Activated B cell treated with CpG ODN at 0.5 μM for 24 hours (primary cell): ENCODE measurements around the gene ZNF638. TPM values are rescaled to one million over a fixed set of nuclear protein-coding genes. Genes with fewer than 3 reads are reported as not detected.
"Not testable (repeated sequence)": the region's sequence is repeated elsewhere in the genome, so short reads cannot be mapped to it uniquely, and the experiment has no call there.

Experiments
- ATAC-seq: fragments of 200-7000 bp; cut with Tn5 transposase; one replicate; pipeline ENCODE4 v1.10.0; 2021; ENCODE audit warnings: low read depth, mild to moderate bottlenecking, moderate library complexity
- CTCF ChIA-PET: fragments of 350-600 bp; sonication (Branson Sonifier 250); formaldehyde crosslinking; loops from one replicate; lab custom pipeline; 2021; ENCODE audit warnings: antibody characterized with exemption; lab: Charles Lee
- POLR2A ChIA-PET: fragments of 350-600 bp; sonication (Branson Sonifier 250); formaldehyde crosslinking; loops from one replicate; lab custom pipeline; 2021; ENCODE audit warnings: antibody characterized with exemption; lab: Charles Lee
- DNase-seq: peaks from one replicate; pipeline ENCODE4 v3.0.0; 2022
- H3K27ac Mint-ChIP-seq: one replicate; pipeline ENCODE4 v1.8.0; 2020; ENCODE audit warnings: mixed read lengths
- H3K27me3 Mint-ChIP-seq: one replicate; pipeline ENCODE4 v1.8.0; 2021; ENCODE audit warnings: mixed read lengths
- H3K36me3 Mint-ChIP-seq: one replicate; pipeline ENCODE4 v1.8.0; 2021; ENCODE audit warnings: low read depth, mixed read lengths
- H3K4me1 Mint-ChIP-seq: one replicate; pipeline ENCODE4 v1.8.0; 2021; ENCODE audit warnings: mixed read lengths
- H3K4me3 Mint-ChIP-seq: one replicate; pipeline ENCODE4 v1.8.0; 2020; ENCODE audit warnings: mild to moderate bottlenecking, mixed read lengths
- H3K9me3 Mint-ChIP-seq: one replicate; pipeline ENCODE4 v1.8.0; 2020; ENCODE audit warnings: mixed read lengths
- CTCF ChIP-seq: fragments of 200-600 bp; IDR thresholded peaks from one replicate; pipeline ENCODE4 v1.8.0; 2022; ENCODE audit warnings: antibody characterized with exemption, mild to moderate bottlenecking
- intact Hi-C: fragments of 100-400 bp; cut with micrococcal nuclease; formaldehyde crosslinking; loops from one replicate; pipeline ENCODE4 v1.15.1; 2024
- total RNA-seq: library from RNA; stranded (reverse); gene quantifications from 2 replicates; pipeline ENCODE4 v1.2.3, GENCODE V29; 2022

ZNF638 gene
- total RNA-seq, 1 donor from 2014 or later = 152 TPM

GRCh38 chr2:71326968-71327367 is 4.6 kb upstream of the ZNF638 start:
- ChIA-PET CTCF (no interaction called here), POLR2A (no interaction called here)
- H3K4me1 Mint-ChIP-seq = peaks cover 3% of the 10 kb centered on the region
- peaks cover 5% of the 10 kb centered on the region for H3K9me3 Mint-ChIP-seq
- no peak for TF ChIP-seq CTCF
- intact Hi-C loops = no loop called here
- H3K36me3 Mint-ChIP-seq = peaks cover 13% of the 10 kb centered on the region
- H3K4me3 Mint-ChIP-seq = no peak overlapping the region
- no peak for ATAC-seq
- DNase-seq = no peak
- no peaks in the 10 kb centered on the region for H3K27me3 Mint-ChIP-seq
- no peak overlapping the region for H3K27ac Mint-ChIP-seq

GRCh38 chr2:71327916-71328315 is 3.7 kb upstream of the ZNF638 start:
- no peak overlapping the region for H3K4me3 Mint-ChIP-seq
- peaks cover 11% of the 10 kb centered on the region for H3K4me1 Mint-ChIP-seq
- POLR2A ChIA-PET = no interaction called here
- DNase-seq (no peak), ATAC-seq (no peak)
- CTCF ChIA-PET = interaction anchor here (1.0 kb wide), 1 partner anchor 28 kb away, joined by 4 read pairs; no protein-coding TSS in a partner anchor
- intact Hi-C loops = no loop called here
- H3K27me3 Mint-ChIP-seq = no peaks in the 10 kb centered on the region
- no peak overlapping the region for H3K27ac Mint-ChIP-seq
- TF ChIP-seq CTCF = no peak
- H3K36me3 Mint-ChIP-seq = peaks cover 11% of the 10 kb centered on the region
- no peaks in the 10 kb centered on the region for H3K9me3 Mint-ChIP-seq

GRCh38 chr2:71330155-71330554 is 1.4 kb upstream of the ZNF638 start:
- intact Hi-C loops = loop anchor here (5.0 kb wide), 2 partner anchors 1497 to 1902 kb away; partner anchors contain the start of genes CCT7, EXOC6B and PRADC1
- ATAC-seq (no peak), DNase-seq (no peak)
- no peak for TF ChIP-seq CTCF
- Mint-ChIP-seq H3K9me3 (no peaks in the 10 kb centered on the region), H3K27me3 (no peaks in the 10 kb centered on the region), H3K27ac (no peak overlapping the region), H3K4me3 (peak overlapping the region; percentile 15), H3K4me1 (peaks cover 32% of the 10 kb centered on the region), H3K36me3 (peaks cover 18% of the 10 kb centered on the region)
- ChIA-PET CTCF (interaction anchor here (0.8 to 1.6 kb wide), 3 partner anchors 9 to 259 kb away, joined by 3 to 4 read pairs (median 3); no protein-coding TSS in a partner anchor), POLR2A (no interaction called here)

- DNase-seq (no peak), ATAC-seq (no peak)
- TF ChIP-seq CTCF = no peak
- Mint-ChIP-seq H3K4me3 (peak overlapping the region; percentile 100), H3K9me3 (no peaks in the 10 kb centered on the region), H3K27me3 (no peaks in the 10 kb centered on the region), H3K36me3 (peaks cover 18% of the 10 kb centered on the region), H3K4me1 (peaks cover 35% of the 10 kb centered on the region), H3K27ac (peak overlapping the region; percentile 72)
- CTCF ChIA-PET = interaction anchor here (0.6 to 1.6 kb wide), 10 partner anchors 10 to 259 kb away, joined by 3 to 16 read pairs (median 3); no protein-coding TSS in a partner anchor
- intact Hi-C loops = loop anchor here (1.0 to 5.0 kb wide), 8 partner anchors 31 to 1902 kb away; partner anchors contain the start of genes CCT7, EXOC6B, MCEE and MPHOSPH10
- POLR2A ChIA-PET = interaction anchor here (0.8 to 2.2 kb wide), 11 partner anchors 10 to 1140 kb away, joined by 3 to 27 read pairs (median 7); partner anchors contain the start of genes C2orf42, MCEE, MPHOSPH10 and NAGK
Observed at GRCh38 chr2:71330585-71331330, 824 bp upstream of the ZNF638 start.

- peaks cover 37% of the 10 kb centered on the region for H3K4me1 Mint-ChIP-seq
- not testable (repeated sequence) for H3K27me3 Mint-ChIP-seq, DNase-seq, ATAC-seq, H3K9me3 Mint-ChIP-seq
- H3K4me3 Mint-ChIP-seq = peak overlapping the region; percentile 100
- H3K36me3 Mint-ChIP-seq = peaks cover 18% of the 10 kb centered on the region
- ChIA-PET CTCF (interaction anchor here (0.6 to 1.6 kb wide), 9 partner anchors 24 to 260 kb away, joined by 3 to 16 read pairs (median 3); no protein-coding TSS in a partner anchor), POLR2A (interaction anchor here (0.6 to 2.2 kb wide), 16 partner anchors 9 to 1705 kb away, joined by 3 to 27 read pairs (median 6); partner anchors contain the start of genes C2orf42, MCEE, MPHOSPH10 and NAGK)
- H3K27ac Mint-ChIP-seq = peak overlapping the region; percentile 72
- intact Hi-C loops = loop anchor here (1.0 to 5.0 kb wide), 8 partner anchors 32 to 1901 kb away; partner anchors contain the start of genes CCT7, EXOC6B, MCEE and MPHOSPH10
Observed at GRCh38 chr2:71331331-71331580, 326 bp upstream of the ZNF638 start.
